ENCODE results near the gene LBHD2.

The LBHD2 gene

GRCh38 chr14:103065861-103066260, 18.1 kb upstream of the LBHD2 start:
- Histone ChIP-seq H3K18ac (ENCODE audit: low read length) (no peak overlapping the region), H3K79me1 (ENCODE audit: low read length) (no peaks in the 10 kb centered on the region), H3K4me1 (ENCODE audit: control insufficient read depth in 1 of 2, insufficient read depth in 2 of 2, low read length in 2 of 2) (no peaks in the 10 kb centered on the region), H3K14ac (ENCODE audit: low read length) (no peak overlapping the region), H3K27me3 (ENCODE audit: insufficient read depth, low read length) (no peaks in the 10 kb centered on the region), H2BK120ac (ENCODE audit: insufficient read depth, low read length, poor library complexity) (no peak overlapping the region), H2BK5ac (ENCODE audit: low read depth, low read length, poor library complexity) (no peak overlapping the region), H2AFZ (ENCODE audit: insufficient read depth, low read length, poor library complexity) (no peak overlapping the region), H2AK5ac (ENCODE audit: low read length) (no peak overlapping the region), H3K27ac (ENCODE audit: low read depth, low read length) (no peak overlapping the region), H3K9me3 (ENCODE audit: insufficient read depth, low read depth, low read length) (peaks cover 2% of the 10 kb centered on the region), H3K36me3 (ENCODE audit: control insufficient read depth in 1 of 2, insufficient read depth in 2 of 2, low read length in 2 of 2) (no peaks in the 10 kb centered on the region), H4K12ac (ENCODE audit: low read depth, low read length) (no peak overlapping the region), H4K91ac (ENCODE audit: low read depth, low read length) (no peak overlapping the region), H3K4me2 (ENCODE audit: low read length) (no peak overlapping the region), H3K4me3 (ENCODE audit: low read depth, low read length) (no peak overlapping the region), H3K79me2 (ENCODE audit: control insufficient read depth, insufficient read depth, low read length, poor library complexity) (no peaks in the 10 kb centered on the region), H2BK12ac (ENCODE audit: low read length) (no peak overlapping the region), H4K8ac (ENCODE audit: low read depth, low read length) (no peak overlapping the region), H3K23ac (ENCODE audit: low read length) (no peak overlapping the region), H3K9ac (ENCODE audit: low read length) (no peak overlapping the region), H3K4ac (ENCODE audit: low read depth, low read length) (no peak overlapping the region)
- no CpG with 5 or more reads among the region's 7 CpGs for WGBS (ENCODE audit: extremely low coverage, insufficient coverage, insufficient read length)
- no peak for DNase-seq

- Histone ChIP-seq H3K4ac (ENCODE audit: low read depth, low read length) (no peak overlapping the region), H3K14ac (ENCODE audit: low read length) (no peak overlapping the region), H2AK5ac (ENCODE audit: low read length) (no peak overlapping the region), H2AFZ (ENCODE audit: insufficient read depth, low read length, poor library complexity) (no peak overlapping the region), H4K12ac (ENCODE audit: low read depth, low read length) (no peak overlapping the region), H3K18ac (ENCODE audit: low read length) (no peak overlapping the region), H3K9me3 (ENCODE audit: insufficient read depth, low read depth, low read length) (peaks cover 2% of the 10 kb centered on the region), H3K27ac (ENCODE audit: low read depth, low read length) (no peak overlapping the region), H3K9ac (ENCODE audit: low read length) (no peak overlapping the region), H4K91ac (ENCODE audit: low read depth, low read length) (no peak overlapping the region), H3K36me3 (ENCODE audit: control insufficient read depth in 1 of 2, insufficient read depth in 2 of 2, low read length in 2 of 2) (no peaks in the 10 kb centered on the region), H3K23ac (ENCODE audit: low read length) (no peak overlapping the region), H2BK12ac (ENCODE audit: low read length) (no peak overlapping the region), H3K4me2 (ENCODE audit: low read length) (no peak overlapping the region), H3K4me3 (ENCODE audit: low read depth, low read length) (no peak overlapping the region), H3K79me1 (ENCODE audit: low read length) (no peaks in the 10 kb centered on the region), H3K4me1 (ENCODE audit: control insufficient read depth in 1 of 2, insufficient read depth in 2 of 2, low read length in 2 of 2) (no peaks in the 10 kb centered on the region), H3K79me2 (ENCODE audit: control insufficient read depth, insufficient read depth, low read length, poor library complexity) (no peaks in the 10 kb centered on the region), H4K8ac (ENCODE audit: low read depth, low read length) (no peak overlapping the region), H2BK5ac (ENCODE audit: low read depth, low read length, poor library complexity) (no peak overlapping the region), H3K27me3 (ENCODE audit: insufficient read depth, low read length) (no peaks in the 10 kb centered on the region), H2BK120ac (ENCODE audit: insufficient read depth, low read length, poor library complexity) (no peak overlapping the region)
- no peak for DNase-seq
- no CpG with 5 or more reads among the region's 9 CpGs for WGBS (ENCODE audit: extremely low coverage, insufficient coverage, insufficient read length)
Measured at GRCh38 chr14:103066399-103066798, 17.6 kb upstream of the LBHD2 start.

- Histone ChIP-seq H4K12ac (ENCODE audit: low read depth, low read length) (no peak overlapping the region), H2BK5ac (ENCODE audit: low read depth, low read length, poor library complexity) (no peak overlapping the region), H4K8ac (ENCODE audit: low read depth, low read length) (no peak overlapping the region), H2BK120ac (ENCODE audit: insufficient read depth, low read length, poor library complexity) (no peak overlapping the region), H4K91ac (ENCODE audit: low read depth, low read length) (no peak overlapping the region), H3K4me3 (ENCODE audit: low read depth, low read length) (no peak overlapping the region), H3K4me2 (ENCODE audit: low read length) (no peak overlapping the region), H3K4me1 (ENCODE audit: control insufficient read depth in 1 of 2, insufficient read depth in 2 of 2, low read length in 2 of 2) (no peaks in the 10 kb centered on the region), H3K18ac (ENCODE audit: low read length) (no peak overlapping the region), H3K14ac (ENCODE audit: low read length) (no peak overlapping the region), H2AK5ac (ENCODE audit: low read length) (no peak overlapping the region), H3K9ac (ENCODE audit: low read length) (no peak overlapping the region), H3K27me3 (ENCODE audit: insufficient read depth, low read length) (no peaks in the 10 kb centered on the region), H3K79me1 (ENCODE audit: low read length) (no peaks in the 10 kb centered on the region), H3K9me3 (ENCODE audit: insufficient read depth, low read depth, low read length) (peaks cover 2% of the 10 kb centered on the region), H3K23ac (ENCODE audit: low read length) (no peak overlapping the region), H3K27ac (ENCODE audit: low read depth, low read length) (no peak overlapping the region), H3K79me2 (ENCODE audit: control insufficient read depth, insufficient read depth, low read length, poor library complexity) (no peaks in the 10 kb centered on the region), H2AFZ (ENCODE audit: insufficient read depth, low read length, poor library complexity) (no peak overlapping the region), H2BK12ac (ENCODE audit: low read length) (no peak overlapping the region), H3K36me3 (ENCODE audit: control insufficient read depth in 1 of 2, insufficient read depth in 2 of 2, low read length in 2 of 2) (no peaks in the 10 kb centered on the region), H3K4ac (ENCODE audit: low read depth, low read length) (no peak overlapping the region)
- no CpG with 5 or more reads among the region's 8 CpGs for WGBS (ENCODE audit: extremely low coverage, insufficient coverage, insufficient read length)
- DNase-seq = peak; percentile 59 to 86
Measured at GRCh38 chr14:103067231-103067954, 16.6 kb upstream of the LBHD2 start.

GRCh38 chr14:103068351-103069073, 15.5 kb upstream of the LBHD2 start:
- WGBS (ENCODE audit: extremely low coverage, insufficient coverage, insufficient read length) = no CpG with 5 or more reads among the region's 22 CpGs
- Histone ChIP-seq H2BK5ac (ENCODE audit: low read depth, low read length, poor library complexity) (no peak overlapping the region), H3K4ac (ENCODE audit: low read depth, low read length) (no peak overlapping the region), H3K4me3 (ENCODE audit: low read depth, low read length) (no peak overlapping the region), H4K91ac (ENCODE audit: low read depth, low read length) (no peak overlapping the region), H3K36me3 (ENCODE audit: control insufficient read depth in 1 of 2, insufficient read depth in 2 of 2, low read length in 2 of 2) (no peaks in the 10 kb centered on the region), H3K4me1 (ENCODE audit: control insufficient read depth in 1 of 2, insufficient read depth in 2 of 2, low read length in 2 of 2) (no peaks in the 10 kb centered on the region), H2BK12ac (ENCODE audit: low read length) (no peak overlapping the region), H2AK5ac (ENCODE audit: low read length) (no peak overlapping the region), H3K9me3 (ENCODE audit: insufficient read depth, low read depth, low read length) (peaks cover 2% of the 10 kb centered on the region), H3K14ac (ENCODE audit: low read length) (no peak overlapping the region), H2BK120ac (ENCODE audit: insufficient read depth, low read length, poor library complexity) (no peak overlapping the region), H2AFZ (ENCODE audit: insufficient read depth, low read length, poor library complexity) (no peak overlapping the region), H3K27ac (ENCODE audit: low read depth, low read length) (no peak overlapping the region), H4K8ac (ENCODE audit: low read depth, low read length) (no peak overlapping the region), H3K79me2 (ENCODE audit: control insufficient read depth, insufficient read depth, low read length, poor library complexity) (no peaks in the 10 kb centered on the region), H3K27me3 (ENCODE audit: insufficient read depth, low read length) (no peaks in the 10 kb centered on the region), H3K9ac (ENCODE audit: low read length) (no peak overlapping the region), H3K4me2 (ENCODE audit: low read length) (no peak overlapping the region), H3K79me1 (ENCODE audit: low read length) (no peaks in the 10 kb centered on the region), H4K12ac (ENCODE audit: low read depth, low read length) (no peak overlapping the region), H3K18ac (ENCODE audit: low read length) (no peak overlapping the region), H3K23ac (ENCODE audit: low read length) (no peak overlapping the region)
- DNase-seq = no peak

Data from trophoblast cell (in vitro differentiated cells and primary cell).